ENCODE measurements around the gene BEST1. TPM values are rescaled to one million over a fixed set of nuclear protein-coding genes. Genes with fewer than 3 reads are reported as not detected.

Gene BEST1
- total and polyA plus RNA-seq, 2 of the 13 experiments (the other 11 are each of a cell fraction or from before 2014, with no cell fraction given), result 0.09 to 0.65 TPM

- TF ChIP-seq HNF4A (CRISPR knock-in tag; IDR thresholded peaks at IDR 0.05) (no peak), ATAD3A (CRISPR knock-in tag; IDR thresholded peaks at IDR 0.05) (no peak), ZNF414 (CRISPR knock-in tag; IDR thresholded peaks at IDR 0.05) (no peak), ZUFSP (CRISPR knock-in tag; IDR thresholded peaks at IDR 0.05; ENCODE audit: borderline replicate concordance) (no peak), SRY (CRISPR knock-in tag; IDR thresholded peaks at IDR 0.05) (no peak), KDM5B (CRISPR knock-in tag; IDR thresholded peaks at IDR 0.05; ENCODE audit: borderline replicate concordance) (no peak), E2F5 (CRISPR knock-in tag; conservative IDR thresholded peaks at IDR 0.05) (no peak), BRCA1 (CRISPR knock-in tag; IDR thresholded peaks at IDR 0.05) (no peak), TEAD2 (CRISPR knock-in tag; IDR thresholded peaks at IDR 0.05) (no peak), SNAPC5 (CRISPR knock-in tag; IDR thresholded peaks at IDR 0.05; ENCODE audit: borderline replicate concordance) (no peak), THAP11 (CRISPR knock-in tag; IDR thresholded peaks at IDR 0.05) (0 out of 2 replicates have a peak, but pooled peaks have one; percentile 9), SMYD3 (CRISPR knock-in tag; IDR thresholded peaks at IDR 0.05) (no peak; the same call in 1 of the 2 replicates), ZNF343 (CRISPR knock-in tag; IDR thresholded peaks at IDR 0.05) (no peak), SNRNP70 (IDR thresholded peaks at IDR 0.05; ENCODE audit: low read depth, low read length) (no peak), SPEN (CRISPR knock-in tag; IDR thresholded peaks at IDR 0.05; ENCODE audit: low read depth) (no peak), NFE2L2 (IDR thresholded peaks at IDR 0.05; ENCODE audit: low read length) (no peak), NR2F1 (CRISPR knock-in tag; IDR thresholded peaks at IDR 0.05) (peak in 1 of 2 experiments; percentile 58; a peak in 2 of 4 replicates), SALL2 (CRISPR knock-in tag; IDR thresholded peaks at IDR 0.05) (no peak), ZNF790 (CRISPR knock-in tag; IDR thresholded peaks at IDR 0.05; ENCODE audit: borderline replicate concordance) (0 out of 2 replicates have a peak, but pooled peaks have one; percentile 31), ZNF143 (CRISPR knock-in tag; IDR thresholded peaks at IDR 0.05) (no peak), REPIN1 (CRISPR knock-in tag; IDR thresholded peaks at IDR 0.05; ENCODE audit: borderline replicate concordance, low read depth) (no peak), NAIF1 (CRISPR knock-in tag; IDR thresholded peaks at IDR 0.05; ENCODE audit: borderline replicate concordance) (no peak), TSC22D2 (CRISPR knock-in tag; IDR thresholded peaks at IDR 0.05; ENCODE audit: borderline replicate concordance) (no peak), ZNF430 (CRISPR knock-in tag; IDR thresholded peaks at IDR 0.05) (no peak), ZNF773 (CRISPR knock-in tag; IDR thresholded peaks at IDR 0.05; ENCODE audit: borderline replicate concordance) (no peak), IRX3 (CRISPR knock-in tag; IDR thresholded peaks at IDR 0.05; ENCODE audit: borderline replicate concordance, low read depth) (no peak), ZNF850 (CRISPR knock-in tag; conservative IDR thresholded peaks at IDR 0.05) (no peak), SMAD9 (CRISPR knock-in tag; IDR thresholded peaks at IDR 0.05) (no peak)
Measured at GRCh38 chr11:61964058-61964665, 14.0 kb downstream of the BEST1 start (continued).
